Measurements from ENCODE around the gene IL9R. TPM values are rescaled to one million over a fixed set of nuclear protein-coding genes. Genes with fewer than 3 reads are reported as not detected.

The IL9R gene
- total RNA-seq, 4 donors from 2014 or later, result 0.40 to 0.56 TPM; not detected in 2

Other genes with a start within 250 kb of the IL9R start
- gene VAMP7, start 116.4 kb upstream of the IL9R start, total RNA-seq, result 10 to 100 TPM; 39.5 to 46.5 (median 40.8) TPM